ENCODE results near the gene NSUN2.

The NSUN2 gene

DNA sequence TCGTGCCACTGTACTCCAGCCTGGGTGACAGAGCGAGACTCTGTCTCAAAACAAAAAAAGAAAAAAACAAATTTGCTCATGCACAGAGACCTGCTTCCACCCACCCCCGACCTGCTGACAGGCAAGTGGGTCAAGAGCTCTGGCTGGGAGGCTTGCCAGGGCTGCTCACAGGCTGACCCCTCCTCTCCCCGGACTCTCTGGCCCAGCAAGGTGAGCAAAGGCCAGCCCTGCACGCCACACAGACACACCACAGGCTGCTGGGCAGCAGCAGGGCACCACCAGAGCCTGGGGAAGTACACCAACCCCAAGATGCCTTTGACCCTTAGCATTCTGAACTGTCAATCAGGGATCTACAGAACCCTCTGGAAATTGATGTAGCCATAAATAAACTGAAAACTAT lies 29.2 kb downstream of the NSUN2 start:
- POLR2A ChIA-PET: no interaction called here
- no peak overlapping the region for H3K4me3 ChIP-seq (ENCODE audit: low read depth, low read length)
- no peak overlapping the region for H3K27ac ChIP-seq (ENCODE audit: extremely low read depth, low read depth, low read length)
- H3K4me1 ChIP-seq (ENCODE audit: control insufficient read depth, insufficient read depth, low read length): no peaks in the 10 kb centered on the region
- CTCF ChIA-PET: no interaction called here
- H3K36me3 ChIP-seq (ENCODE audit: control insufficient read depth in 2 of 2, insufficient read depth in 1 of 2, low read length in 2 of 2): peaks cover 67 to 97% of the 10 kb centered on the region in 2 experiments
- no peak for TF ChIP-seq ZNF624 (tag by site-specific recombination; IDR thresholded peaks at IDR 0.05)
- TF ChIP-seq ZSCAN16 (tag by site-specific recombination; IDR thresholded peaks at IDR 0.05): no peak
- TF ChIP-seq, protein P1, sequence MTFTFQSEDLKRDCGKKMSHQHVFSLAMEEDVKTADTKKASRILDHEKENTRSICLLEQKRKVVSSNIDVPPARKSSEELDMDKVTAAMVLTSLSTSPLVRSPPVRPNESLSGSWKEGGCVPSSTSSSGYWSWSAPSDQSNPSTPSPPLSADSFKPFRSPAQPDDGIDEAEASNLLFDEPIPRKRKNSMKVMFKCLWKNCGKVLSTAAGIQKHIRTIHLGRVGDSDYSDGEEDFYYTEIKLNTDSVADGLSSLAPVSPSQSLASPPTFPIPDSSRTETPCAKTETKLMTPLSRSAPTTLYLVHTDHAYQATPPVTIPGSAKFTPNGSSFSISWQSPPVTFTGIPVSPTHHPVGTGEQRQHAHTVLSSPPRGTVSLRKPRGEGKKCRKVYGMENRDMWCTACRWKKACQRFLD (tag by site-specific recombination; IDR thresholded peaks at IDR 0.05): no peak
- TF ChIP-seq, protein P2, sequence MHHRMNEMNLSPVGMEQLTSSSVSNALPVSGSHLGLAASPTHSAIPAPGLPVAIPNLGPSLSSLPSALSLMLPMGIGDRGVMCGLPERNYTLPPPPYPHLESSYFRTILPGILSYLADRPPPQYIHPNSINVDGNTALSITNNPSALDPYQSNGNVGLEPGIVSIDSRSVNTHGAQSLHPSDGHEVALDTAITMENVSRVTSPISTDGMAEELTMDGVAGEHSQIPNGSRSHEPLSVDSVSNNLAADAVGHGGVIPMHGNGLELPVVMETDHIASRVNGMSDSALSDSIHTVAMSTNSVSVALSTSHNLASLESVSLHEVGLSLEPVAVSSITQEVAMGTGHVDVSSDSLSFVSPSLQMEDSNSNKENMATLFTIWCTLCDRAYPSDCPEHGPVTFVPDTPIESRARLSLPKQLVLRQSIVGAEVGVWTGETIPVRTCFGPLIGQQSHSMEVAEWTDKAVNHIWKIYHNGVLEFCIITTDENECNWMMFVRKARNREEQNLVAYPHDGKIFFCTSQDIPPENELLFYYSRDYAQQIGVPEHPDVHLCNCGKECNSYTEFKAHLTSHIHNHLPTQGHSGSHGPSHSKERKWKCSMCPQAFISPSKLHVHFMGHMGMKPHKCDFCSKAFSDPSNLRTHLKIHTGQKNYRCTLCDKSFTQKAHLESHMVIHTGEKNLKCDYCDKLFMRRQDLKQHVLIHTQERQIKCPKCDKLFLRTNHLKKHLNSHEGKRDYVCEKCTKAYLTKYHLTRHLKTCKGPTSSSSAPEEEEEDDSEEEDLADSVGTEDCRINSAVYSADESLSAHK (tag by site-specific recombination; IDR thresholded peaks at IDR 0.05): no peak
- TF ChIP-seq ZNF169 (tag by site-specific recombination; IDR thresholded peaks at IDR 0.05): no peak
- TF ChIP-seq, protein P3, sequence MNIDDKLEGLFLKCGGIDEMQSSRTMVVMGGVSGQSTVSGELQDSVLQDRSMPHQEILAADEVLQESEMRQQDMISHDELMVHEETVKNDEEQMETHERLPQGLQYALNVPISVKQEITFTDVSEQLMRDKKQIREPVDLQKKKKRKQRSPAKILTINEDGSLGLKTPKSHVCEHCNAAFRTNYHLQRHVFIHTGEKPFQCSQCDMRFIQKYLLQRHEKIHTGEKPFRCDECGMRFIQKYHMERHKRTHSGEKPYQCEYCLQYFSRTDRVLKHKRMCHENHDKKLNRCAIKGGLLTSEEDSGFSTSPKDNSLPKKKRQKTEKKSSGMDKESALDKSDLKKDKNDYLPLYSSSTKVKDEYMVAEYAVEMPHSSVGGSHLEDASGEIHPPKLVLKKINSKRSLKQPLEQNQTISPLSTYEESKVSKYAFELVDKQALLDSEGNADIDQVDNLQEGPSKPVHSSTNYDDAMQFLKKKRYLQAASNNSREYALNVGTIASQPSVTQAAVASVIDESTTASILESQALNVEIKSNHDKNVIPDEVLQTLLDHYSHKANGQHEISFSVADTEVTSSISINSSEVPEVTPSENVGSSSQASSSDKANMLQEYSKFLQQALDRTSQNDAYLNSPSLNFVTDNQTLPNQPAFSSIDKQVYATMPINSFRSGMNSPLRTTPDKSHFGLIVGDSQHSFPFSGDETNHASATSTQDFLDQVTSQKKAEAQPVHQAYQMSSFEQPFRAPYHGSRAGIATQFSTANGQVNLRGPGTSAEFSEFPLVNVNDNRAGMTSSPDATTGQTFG (tag by site-specific recombination; IDR thresholded peaks at IDR 0.05; ENCODE audit: borderline replicate concordance): no peak
- TF ChIP-seq, protein P4, sequence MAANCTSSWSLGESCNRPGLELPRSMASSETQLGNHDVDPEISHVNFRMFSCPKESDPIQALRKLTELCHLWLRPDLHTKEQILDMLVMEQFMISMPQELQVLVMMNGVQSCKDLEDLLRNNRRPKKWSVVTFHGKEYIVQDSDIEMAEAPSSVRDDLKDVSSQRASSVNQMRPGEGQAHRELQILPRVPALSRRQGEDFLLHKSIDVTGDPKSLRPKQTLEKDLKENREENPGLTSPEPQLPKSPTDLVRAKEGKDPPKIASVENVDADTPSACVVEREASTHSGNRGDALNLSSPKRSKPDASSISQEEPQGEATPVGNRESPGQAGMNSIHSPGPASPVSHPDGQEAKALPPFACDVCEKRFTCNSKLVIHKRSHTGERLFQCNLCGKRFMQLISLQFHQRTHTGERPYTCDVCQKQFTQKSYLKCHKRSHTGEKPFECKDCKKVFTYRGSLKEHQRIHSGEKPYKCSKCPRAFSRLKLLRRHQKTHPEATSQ (tag by site-specific recombination; IDR thresholded peaks at IDR 0.05): no peak
- TF ChIP-seq MZF1 (tag by site-specific recombination; IDR thresholded peaks at IDR 0.05; ENCODE audit: borderline replicate concordance): no peak
- TF ChIP-seq, protein P5, sequence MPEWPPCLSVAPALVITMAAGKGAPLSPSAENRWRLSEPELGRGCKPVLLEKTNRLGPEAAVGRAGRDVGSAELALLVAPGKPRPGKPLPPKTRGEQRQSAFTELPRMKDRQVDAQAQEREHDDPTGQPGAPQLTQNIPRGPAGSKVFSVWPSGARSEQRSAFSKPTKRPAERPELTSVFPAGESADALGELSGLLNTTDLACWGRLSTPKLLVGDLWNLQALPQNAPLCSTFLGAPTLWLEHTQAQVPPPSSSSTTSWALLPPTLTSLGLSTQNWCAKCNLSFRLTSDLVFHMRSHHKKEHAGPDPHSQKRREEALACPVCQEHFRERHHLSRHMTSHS (tag by site-specific recombination; IDR thresholded peaks at IDR 0.05): no peak
- TF ChIP-seq ZNF596 (tag by site-specific recombination; IDR thresholded peaks at IDR 0.05): no peak
- TF ChIP-seq, protein P6, sequence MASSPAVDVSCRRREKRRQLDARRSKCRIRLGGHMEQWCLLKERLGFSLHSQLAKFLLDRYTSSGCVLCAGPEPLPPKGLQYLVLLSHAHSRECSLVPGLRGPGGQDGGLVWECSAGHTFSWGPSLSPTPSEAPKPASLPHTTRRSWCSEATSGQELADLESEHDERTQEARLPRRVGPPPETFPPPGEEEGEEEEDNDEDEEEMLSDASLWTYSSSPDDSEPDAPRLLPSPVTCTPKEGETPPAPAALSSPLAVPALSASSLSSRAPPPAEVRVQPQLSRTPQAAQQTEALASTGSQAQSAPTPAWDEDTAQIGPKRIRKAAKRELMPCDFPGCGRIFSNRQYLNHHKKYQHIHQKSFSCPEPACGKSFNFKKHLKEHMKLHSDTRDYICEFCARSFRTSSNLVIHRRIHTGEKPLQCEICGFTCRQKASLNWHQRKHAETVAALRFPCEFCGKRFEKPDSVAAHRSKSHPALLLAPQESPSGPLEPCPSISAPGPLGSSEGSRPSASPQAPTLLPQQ (tag by site-specific recombination; IDR thresholded peaks at IDR 0.05): no peak
- TF ChIP-seq, protein P7, sequence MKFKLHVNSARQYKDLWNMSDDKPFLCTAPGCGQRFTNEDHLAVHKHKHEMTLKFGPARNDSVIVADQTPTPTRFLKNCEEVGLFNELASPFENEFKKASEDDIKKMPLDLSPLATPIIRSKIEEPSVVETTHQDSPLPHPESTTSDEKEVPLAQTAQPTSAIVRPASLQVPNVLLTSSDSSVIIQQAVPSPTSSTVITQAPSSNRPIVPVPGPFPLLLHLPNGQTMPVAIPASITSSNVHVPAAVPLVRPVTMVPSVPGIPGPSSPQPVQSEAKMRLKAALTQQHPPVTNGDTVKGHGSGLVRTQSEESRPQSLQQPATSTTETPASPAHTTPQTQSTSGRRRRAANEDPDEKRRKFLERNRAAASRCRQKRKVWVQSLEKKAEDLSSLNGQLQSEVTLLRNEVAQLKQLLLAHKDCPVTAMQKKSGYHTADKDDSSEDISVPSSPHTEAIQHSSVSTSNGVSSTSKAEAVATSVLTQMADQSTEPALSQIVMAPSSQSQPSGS (tag by site-specific recombination; IDR thresholded peaks at IDR 0.05; ENCODE audit: low read depth): no peak
- H3K9me3 ChIP-seq (ENCODE audit: control insufficient read depth, insufficient read depth, low read depth, low read length): no peaks in the 10 kb centered on the region

DNA sequence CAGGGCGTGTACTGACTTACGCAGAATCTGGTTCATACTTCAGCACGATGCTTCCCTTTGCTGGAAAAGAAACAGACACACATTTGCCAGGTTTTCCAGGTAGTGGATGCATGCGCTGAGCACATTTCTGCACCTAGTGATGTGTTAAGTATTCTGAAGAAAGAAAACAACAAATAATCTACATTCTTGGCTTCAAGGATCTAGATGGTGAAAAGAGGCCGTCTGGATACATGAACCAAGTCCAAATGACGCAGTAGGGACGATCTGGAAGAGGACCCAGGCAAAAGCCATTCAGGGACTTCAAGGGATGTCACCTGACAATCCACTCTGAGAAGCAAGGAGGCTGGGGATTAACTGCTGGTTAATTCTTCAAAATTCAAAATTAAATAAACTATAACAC lies 30.4 kb downstream of the NSUN2 start:
- TF ChIP-seq RBAK (tag by site-specific recombination; IDR thresholded peaks at IDR 0.05) (no peak), ZNF174 (tag by site-specific recombination; IDR thresholded peaks at IDR 0.05) (no peak), ZNF558 (tag by site-specific recombination; IDR thresholded peaks at IDR 0.05) (no peak)
- TF ChIP-seq, protein P1 (tag by site-specific recombination; IDR thresholded peaks at IDR 0.05): no peak
- CTCF ChIA-PET: no interaction called here
- POLR2A ChIA-PET: no interaction called here

More for the DNA sequence above, 30.4 kb downstream of the NSUN2 start:
- H3K4me1 ChIP-seq (ENCODE audit: control insufficient read depth, insufficient read depth, low read length): no peaks in the 10 kb centered on the region
- no peaks in the 10 kb centered on the region for H3K9me3 ChIP-seq (ENCODE audit: control insufficient read depth, insufficient read depth, low read depth, low read length)
- H3K36me3 ChIP-seq (ENCODE audit: control insufficient read depth in 2 of 2, insufficient read depth in 1 of 2, low read length in 2 of 2): peaks cover 60 to 97% of the 10 kb centered on the region in 2 experiments
- no peak overlapping the region for H3K4me3 ChIP-seq (ENCODE audit: low read depth, low read length)
- no peak overlapping the region for H3K27ac ChIP-seq (ENCODE audit: extremely low read depth, low read depth, low read length)
